ENCODE measurements around the gene STYXL1. TPM values are rescaled to one million over a fixed set of nuclear protein-coding genes. Genes with fewer than 3 reads are reported as not detected.

The STYXL1 gene
- total RNA-seq, 1 experiment from 2014 or later, result 49.3 TPM

DNA sequence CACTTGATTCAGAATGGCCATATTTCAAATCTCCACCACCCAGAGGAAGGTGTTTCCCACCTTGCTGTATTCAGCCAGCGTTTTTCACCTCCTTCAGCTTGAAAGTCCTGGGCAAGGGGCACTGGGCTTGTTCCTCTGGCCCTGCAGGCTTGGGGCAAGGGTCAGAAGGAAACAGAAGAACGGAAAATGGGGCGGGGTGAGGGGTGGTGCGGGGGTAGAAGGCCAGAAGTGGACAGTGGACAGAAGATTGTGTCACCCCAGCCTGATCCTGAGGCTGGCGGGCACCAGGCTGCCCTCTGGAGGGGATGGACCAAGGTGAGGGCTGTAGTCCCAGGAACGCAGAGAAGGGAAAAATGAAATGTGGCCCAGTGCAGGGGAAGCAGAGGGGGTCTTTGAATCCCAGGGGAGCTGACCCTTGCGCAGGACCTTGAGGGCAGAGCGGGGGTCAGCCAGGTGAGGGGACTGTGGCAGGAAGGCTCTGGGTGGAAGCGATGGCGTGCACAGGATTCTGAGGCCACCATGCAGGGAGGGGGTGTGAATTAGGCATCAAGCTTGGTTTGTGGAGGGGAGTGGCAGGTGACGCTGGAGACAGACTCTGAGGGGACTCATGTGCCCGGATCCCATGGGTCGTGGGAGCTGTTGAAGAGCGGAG lies 76.4 kb downstream of the STYXL1 start:
- POLR2A ChIA-PET, result no interaction called here
- CTCF ChIA-PET, result interaction anchor here (0.7 to 1.1 kb wide), 2 partner anchors 50 to 345 kb away, joined by 3 to 5 read pairs; no protein-coding TSS in a partner anchor
- Mint-ChIP-seq H3K4me1 (ENCODE audit: insufficient read depth, unreplicated experiment) (no peaks in the 10 kb centered on the region), H3K4me3 (ENCODE audit: unreplicated experiment) (no peak overlapping the region), H3K27ac (ENCODE audit: low read depth, unreplicated experiment) (no peak overlapping the region), H3K36me3 (ENCODE audit: insufficient read depth, unreplicated experiment) (peaks cover 34% of the 10 kb centered on the region), H3K27me3 (ENCODE audit: insufficient read depth, unreplicated experiment) (no peaks in the 10 kb centered on the region), H3K9me3 (ENCODE audit: unreplicated experiment) (no peaks in the 10 kb centered on the region)
- BruUV-seq (replicated peaks), result no TSS peak
- no peak for DNase-seq (ENCODE audit: unreplicated experiment)
- TF ChIP-seq CTCF (IDR thresholded peaks at IDR 0.05; ENCODE audit: unreplicated experiment), result no peak
- intact Hi-C loops (cut with micrococcal nuclease), result no loop called here

DNA sequence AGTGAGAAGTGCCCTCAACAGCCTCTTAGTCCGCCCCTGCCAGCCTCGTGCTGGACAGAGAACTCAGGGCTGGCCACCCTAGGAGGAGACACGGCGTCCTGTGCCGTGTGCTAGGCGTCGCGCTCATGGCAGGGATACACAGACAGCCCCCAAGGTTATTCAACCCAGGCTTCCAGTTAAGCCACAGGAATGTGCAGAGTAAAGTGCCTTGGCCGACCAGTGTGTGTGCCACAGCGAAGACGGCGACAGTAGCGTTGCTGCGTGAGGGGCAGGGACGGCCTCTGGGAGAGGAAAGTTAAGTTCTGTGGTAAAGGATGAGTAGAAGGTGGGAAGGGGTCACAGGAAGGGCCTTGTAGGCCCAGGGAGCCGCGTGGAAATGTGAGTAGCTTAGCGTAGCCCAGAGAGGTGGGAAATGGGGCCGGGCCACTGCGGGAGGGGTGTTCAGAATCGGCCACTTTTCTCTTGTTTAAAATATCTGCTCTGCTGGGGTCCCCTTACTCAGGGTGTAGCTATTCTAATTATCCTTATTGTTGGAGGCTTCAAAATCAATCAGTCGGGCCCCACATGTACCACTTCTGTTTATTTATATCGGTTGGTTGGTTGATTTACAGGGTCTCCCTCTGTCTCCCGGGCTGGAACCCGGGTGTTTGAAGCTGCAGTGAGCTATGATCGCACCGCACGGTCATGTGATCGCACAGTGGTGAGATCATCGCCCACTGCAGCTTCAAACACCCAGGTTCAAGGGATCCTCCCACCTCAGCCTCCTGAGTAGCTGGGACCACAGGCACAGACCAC lies 77.9 kb downstream of the STYXL1 start:
- H3K36me3 Mint-ChIP-seq (ENCODE audit: insufficient read depth, unreplicated experiment), result peaks cover 27% of the 10 kb centered on the region
- ChIA-PET POLR2A (no interaction called here), CTCF (no interaction called here)
- H3K27me3 Mint-ChIP-seq (ENCODE audit: insufficient read depth, unreplicated experiment), result no peaks in the 10 kb centered on the region
- no peak for DNase-seq (ENCODE audit: unreplicated experiment)
- H3K9me3 Mint-ChIP-seq (ENCODE audit: unreplicated experiment), result no peaks in the 10 kb centered on the region
- no peak overlapping the region for H3K4me3 Mint-ChIP-seq (ENCODE audit: unreplicated experiment)
- H3K27ac Mint-ChIP-seq (ENCODE audit: low read depth, unreplicated experiment), result no peak overlapping the region
- H3K4me1 Mint-ChIP-seq (ENCODE audit: insufficient read depth, unreplicated experiment), result no peaks in the 10 kb centered on the region
- no TSS peak for BruUV-seq (replicated peaks)
- no peak for TF ChIP-seq CTCF (IDR thresholded peaks at IDR 0.05; ENCODE audit: unreplicated experiment)
- intact Hi-C loops (cut with micrococcal nuclease), result no loop called here

DNA sequence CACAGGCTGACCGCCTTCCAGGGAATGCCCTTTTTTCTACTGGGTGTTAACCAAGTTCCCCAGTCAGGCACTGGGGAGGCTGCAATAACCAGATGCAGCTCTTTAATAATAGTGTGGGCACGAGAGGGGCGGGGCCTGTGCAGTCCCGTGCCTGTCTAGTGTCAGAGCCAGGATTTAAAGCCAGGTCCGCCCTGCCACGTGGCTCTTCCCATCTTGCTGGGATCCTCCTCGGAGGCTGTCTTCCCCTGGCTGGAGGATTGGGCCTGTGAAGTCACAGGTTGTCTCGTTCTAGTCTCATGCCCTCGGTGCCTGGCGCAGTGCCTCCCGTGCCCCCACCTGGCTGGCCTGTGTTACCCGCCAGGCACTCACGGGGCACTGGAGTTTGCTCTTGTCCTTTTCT lies 78.6 kb downstream of the STYXL1 start:
- Mint-ChIP-seq H3K27me3 (ENCODE audit: insufficient read depth, unreplicated experiment) (no peaks in the 10 kb centered on the region), H3K4me1 (ENCODE audit: insufficient read depth, unreplicated experiment) (no peaks in the 10 kb centered on the region), H3K36me3 (ENCODE audit: insufficient read depth, unreplicated experiment) (peaks cover 25% of the 10 kb centered on the region), H3K4me3 (ENCODE audit: unreplicated experiment) (no peak overlapping the region), H3K27ac (ENCODE audit: low read depth, unreplicated experiment) (no peak overlapping the region), H3K9me3 (ENCODE audit: unreplicated experiment) (no peaks in the 10 kb centered on the region)
- intact Hi-C loops (cut with micrococcal nuclease), result no loop called here
- DNase-seq (ENCODE audit: unreplicated experiment), result no peak
- BruUV-seq (replicated peaks), result no TSS peak
- CTCF ChIA-PET, result no interaction called here
- POLR2A ChIA-PET, result no interaction called here
- no peak for TF ChIP-seq CTCF (IDR thresholded peaks at IDR 0.05; ENCODE audit: unreplicated experiment)

- Mint-ChIP-seq H3K36me3 (ENCODE audit: insufficient read depth, unreplicated experiment) (peaks cover 19% of the 10 kb centered on the region), H3K4me1 (ENCODE audit: insufficient read depth, unreplicated experiment) (no peaks in the 10 kb centered on the region), H3K27ac (ENCODE audit: low read depth, unreplicated experiment) (no peak overlapping the region), H3K4me3 (ENCODE audit: unreplicated experiment) (no peak overlapping the region), H3K27me3 (ENCODE audit: insufficient read depth, unreplicated experiment) (no peaks in the 10 kb centered on the region), H3K9me3 (ENCODE audit: unreplicated experiment) (no peaks in the 10 kb centered on the region)
- POLR2A ChIA-PET, result no interaction called here
- CTCF ChIA-PET, result no interaction called here
- no TSS peak for BruUV-seq (replicated peaks)
- DNase-seq (ENCODE audit: unreplicated experiment), result no peak
- TF ChIP-seq CTCF (IDR thresholded peaks at IDR 0.05; ENCODE audit: unreplicated experiment), result no peak
- intact Hi-C loops (cut with micrococcal nuclease), result no loop called here
Observed at GRCh38 chr7:75968561-75969001, 79.2 kb downstream of the STYXL1 start.
